Skeletal muscle cell (primary cell): ENCODE results near the gene OR1I1.
"Not testable (repeated sequence)": the region's sequence is repeated elsewhere in the genome, so short reads cannot be mapped to it uniquely, and the experiment has no call there.

Source experiments
- DNase-seq: peaks from one replicate; pipeline ENCODE4 v3.0.0-alpha.2; 2010; ENCODE audit warnings: low read depth
- H3K4me3 ChIP-seq: 2 replicates; pipeline ENCODE4 v1.5.1; 2011; ENCODE audit warnings: low read depth, mild to moderate bottlenecking, control low read depth, low read length, moderate library complexity

Gene OR1I1

GRCh38 chr19:15081911-15082310 is at the start of gene OR1I1:
TSS of gene OR1I1 (plus strand) at chr19:15082211. CDS start at chr19:15087066, 4,855 bp downstream.
- DNase-seq = no peak
- no peak within 1 kb of the TSS for H3K4me3 ChIP-seq

- DNase-seq = no peak
- H3K4me3 ChIP-seq = no peak overlapping the region
These were observed 46.2 kb upstream of the OR1I1 start for GRCh38 chr19:15035795-15036311.

GRCh38 chr19:15037586-15037985 is 44.4 kb upstream of the OR1I1 start:
- H3K4me3 ChIP-seq = no peak overlapping the region
- DNase-seq = no peak

GRCh38 chr19:15038294-15038693 is 43.7 kb upstream of the OR1I1 start:
- DNase-seq = peak; percentile 1
- H3K4me3 ChIP-seq = no peak overlapping the region

- H3K4me3 ChIP-seq = no peak overlapping the region
- DNase-seq = no peak
These were observed 40.0 kb upstream of the OR1I1 start for GRCh38 chr19:15042003-15042402.

GRCh38 chr19:15042826-15043225 is 39.2 kb upstream of the OR1I1 start:
- no peak overlapping the region for H3K4me3 ChIP-seq
- no peak for DNase-seq

- no peak overlapping the region for H3K4me3 ChIP-seq
- no peak for DNase-seq
These were observed 36.5 kb upstream of the OR1I1 start for GRCh38 chr19:15045506-15045905.

- no peak for DNase-seq
- no peak overlapping the region for H3K4me3 ChIP-seq
These were observed 34.3 kb upstream of the OR1I1 start for GRCh38 chr19:15047680-15048079.

GRCh38 chr19:15048128-15048527 is 33.9 kb upstream of the OR1I1 start:
- no peak for DNase-seq
- no peak overlapping the region for H3K4me3 ChIP-seq

GRCh38 chr19:15048885-15049541 is 33.0 kb upstream of the OR1I1 start, which contains the start of gene CASP14:
TSS of gene CASP14 (plus strand) at chr19:15049480. CDS start at chr19:15052252, 2,772 bp downstream.
- DNase-seq = no peak

GRCh38 chr19:15050639-15051038 is 31.4 kb upstream of the OR1I1 start:
- DNase-seq = no peak
- H3K4me3 ChIP-seq = no peak overlapping the region

More at GRCh38 chr19:15048885-15049541, 33.0 kb upstream of the OR1I1 start, which contains the start of gene CASP14:
- no peak within 1 kb of the TSS for H3K4me3 ChIP-seq

GRCh38 chr19:15062036-15062435 is 20.0 kb upstream of the OR1I1 start:
- DNase-seq = no peak
- H3K4me3 ChIP-seq = no peak overlapping the region

- H3K4me3 ChIP-seq, DNase-seq: not testable (repeated sequence)
These were observed 11.6 kb upstream of the OR1I1 start for GRCh38 chr19:15070386-15070785.

GRCh38 chr19:15072930-15073647 is 8.9 kb upstream of the OR1I1 start:
- DNase-seq = no peak
- H3K4me3 ChIP-seq = no peak overlapping the region

GRCh38 chr19:15074371-15074770 is 7.6 kb upstream of the OR1I1 start:
- no peak for DNase-seq
- H3K4me3 ChIP-seq = no peak overlapping the region

- DNase-seq = no peak
- H3K4me3 ChIP-seq = no peak overlapping the region
These were observed 6.2 kb upstream of the OR1I1 start for GRCh38 chr19:15075806-15076205.

- not testable (repeated sequence) for H3K4me3 ChIP-seq, DNase-seq
These were observed 2.0 kb upstream of the OR1I1 start for GRCh38 chr19:15080002-15080401.

- no peak for DNase-seq
- no peak overlapping the region for H3K4me3 ChIP-seq
These were observed 5.2 kb downstream of the OR1I1 start for GRCh38 chr19:15087182-15087581.

- DNase-seq = no peak
- H3K4me3 ChIP-seq = no peak overlapping the region
These were observed 10.1 kb downstream of the OR1I1 start for GRCh38 chr19:15091918-15092753.

GRCh38 chr19:15093001-15093400 is 11.0 kb downstream of the OR1I1 start:
- no peak for DNase-seq
- no peak overlapping the region for H3K4me3 ChIP-seq
